Cardiac fibroblast (primary cell): ENCODE results near the gene KPNA3.

Experiments
- DNase-seq, 2 donors: peaks; one replicate each; pipeline versions ENCODE4 v3.0.0 to v3.0.0-alpha.2; 2010; ENCODE audit warnings: low read depth in 2 of 2
- H3K4me3 ChIP-seq, 2 donors: replicated peaks in 1 of 2; 1 replicate in 1 of 2; 2 replicates in 1 of 2; pipeline ENCODE4 v1.5.1; 2011; ENCODE audit warnings: low read depth in 2 of 2, low read length in 2 of 2, mild to moderate bottlenecking in 2 of 2, moderate library complexity in 1 of 2
- CTCF ChIP-seq: IDR thresholded peaks from one replicate; pipeline ENCODE4 v1.5.1; 2011; ENCODE audit warnings: low read depth, mild to moderate bottlenecking, low read length, inconsistent platforms

Gene KPNA3

GRCh38 chr13:49759503-49759902 is 33.0 kb downstream of the KPNA3 start:
- H3K4me3 ChIP-seq, result no peak overlapping the region
- DNase-seq, result peak in 1 of 2 donors; percentile 31
- TF ChIP-seq CTCF, result no peak

- no peak for TF ChIP-seq CTCF
Observed at GRCh38 chr13:49756263-49756662, 36.2 kb downstream of the KPNA3 start.

DNA sequence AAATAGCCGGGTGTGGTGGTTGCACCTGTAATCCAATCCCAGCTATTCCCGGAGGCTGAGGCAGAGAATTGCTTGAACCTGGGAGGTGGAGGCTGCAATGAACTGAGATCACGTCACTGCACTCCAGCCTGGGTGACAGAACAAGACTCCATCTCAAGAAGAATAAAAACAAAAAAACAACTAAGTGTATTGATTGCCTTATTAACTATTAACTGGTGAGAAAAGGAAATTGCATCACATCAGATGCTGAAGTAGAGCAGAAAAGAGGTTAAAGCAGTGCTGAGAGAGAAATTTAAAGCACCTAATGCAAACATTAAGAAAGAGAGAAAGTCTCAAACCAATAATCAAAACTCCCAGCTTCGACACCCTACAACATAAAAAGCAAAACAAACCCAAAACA is 38.3 kb downstream of the KPNA3 start:
- no peak for TF ChIP-seq CTCF
- DNase-seq, result no peak
- no peak overlapping the region for H3K4me3 ChIP-seq

More at GRCh38 chr13:49756263-49756662, 36.2 kb downstream of the KPNA3 start:
- no peak overlapping the region for H3K4me3 ChIP-seq
- DNase-seq, result no peak

GRCh38 chr13:49749848-49750247 is 42.6 kb downstream of the KPNA3 start:
- H3K4me3 ChIP-seq, result no peak overlapping the region
- no peak for TF ChIP-seq CTCF
- peak in 1 of 2 donors; percentile 29 for DNase-seq

GRCh38 chr13:49746111-49746510 is 46.4 kb downstream of the KPNA3 start:
- no peak for TF ChIP-seq CTCF
- no peak for DNase-seq
- no peak overlapping the region for H3K4me3 ChIP-seq

DNA sequence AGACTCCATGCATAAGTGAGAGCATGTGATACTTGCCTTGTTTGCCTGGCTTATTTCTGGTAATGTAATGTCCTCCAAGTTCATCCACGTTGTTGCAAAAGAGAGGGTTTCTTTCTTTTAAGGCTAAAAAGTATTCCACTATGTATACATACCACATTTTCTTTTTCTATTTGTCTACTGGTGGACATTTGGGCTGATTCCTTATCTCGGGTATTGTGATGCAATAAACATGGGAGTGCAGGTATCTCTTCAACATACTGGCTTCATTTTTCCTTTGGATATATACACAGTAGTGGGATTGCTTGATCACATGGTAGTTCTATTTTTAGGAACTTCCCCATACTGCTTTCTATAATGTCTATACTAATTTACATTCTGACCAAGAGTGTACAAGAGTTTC is 51.6 kb downstream of the KPNA3 start:
- no peak overlapping the region for H3K4me3 ChIP-seq
- no peak for TF ChIP-seq CTCF
- DNase-seq, result no peak

DNA sequence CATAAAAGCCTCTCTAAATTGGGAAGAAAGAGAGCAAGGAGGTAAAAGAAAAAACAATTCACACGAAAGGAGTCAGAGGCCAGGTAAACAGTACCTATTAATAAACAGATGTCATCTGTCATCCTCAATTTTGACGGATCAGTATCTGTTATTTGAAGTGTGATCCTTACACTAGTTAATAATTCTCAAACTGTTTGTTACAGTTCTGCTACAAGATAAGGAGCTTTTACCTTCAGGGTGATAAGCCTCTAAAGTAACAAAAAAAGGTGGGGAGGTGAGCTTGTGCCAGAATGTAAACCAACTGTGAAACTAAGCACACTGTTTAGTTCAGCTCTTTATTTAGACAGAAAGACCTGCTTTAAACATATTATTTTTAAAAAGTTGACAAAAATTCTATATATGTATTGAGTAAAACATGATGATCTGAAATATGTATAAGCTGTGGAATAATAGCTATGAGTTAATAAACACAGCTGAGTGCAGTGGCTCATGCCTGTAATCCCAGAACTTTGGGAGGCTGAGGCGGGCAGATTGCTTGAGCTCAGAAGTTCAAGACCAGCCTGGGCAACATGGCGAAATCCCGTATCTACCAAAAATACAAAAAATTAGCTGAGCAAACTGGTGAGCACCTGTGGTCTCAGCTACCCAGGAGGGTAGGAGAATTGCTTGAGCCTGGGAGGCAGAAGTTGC is 52.8 kb downstream of the KPNA3 start:
- TF ChIP-seq CTCF, result no peak
- no peak overlapping the region for H3K4me3 ChIP-seq
- no peak for DNase-seq
